SU-DHL-6 (cell line): ENCODE results near the gene IRF9.

Experiments
- CTCF ChIP-seq: fragments of 200-600 bp; sonication (generic); IDR thresholded peaks from one replicate; pipeline ENCODE4 v1.5.1; 2017; ENCODE audit warnings: antibody characterized with exemption, mild to moderate bottlenecking, low read length, moderate library complexity; ENCODE audit not compliant: insufficient read depth, poor library complexity, severe bottlenecking
- EZH2phosphoT487 ChIP-seq: fragments of 200-600 bp; sonication (generic), shearing (Covaris generic); conservative IDR thresholded peaks from 2 replicates; pipeline ENCODE4 v1.6.1; 2018; ENCODE audit warnings: mild to moderate bottlenecking, antibody characterized with exemption, low read length, moderate library complexity, mixed read lengths

- TF ChIP-seq CTCF (no peak), EZH2phosphoT487 (no peak)
Measured at GRCh38 chr14:24132061-24132685, 28.9 kb upstream of the IRF9 start.
